GM23248 (cell line): ENCODE data around the gene C4BPA.

Source experiments
- EZH2 ChIP-seq: fragments of 200-600 bp; sonication (generic); IDR thresholded peaks from 2 replicates; pipeline ENCODE4 v1.6.1; 2018; ENCODE audit warnings: antibody characterized with exemption, mild to moderate bottlenecking; ENCODE audit not compliant: insufficient read depth, poor library complexity, severe bottlenecking
- EZH2phosphoT487 ChIP-seq: fragments of 200-600 bp; sonication (generic); IDR thresholded peaks from 2 replicates; pipeline ENCODE4 v1.6.1; 2018; ENCODE audit warnings: antibody characterized with exemption, moderate library complexity, mild to moderate bottlenecking, low read depth; ENCODE audit not compliant: insufficient read depth

GRCh38 chr1:207115269-207115668 is 11.2 kb downstream of the C4BPA start:
- TF ChIP-seq EZH2 = no peak
- TF ChIP-seq EZH2phosphoT487 = no peak
